Measurements from ENCODE around the gene UPF2.

UPF2 gene

GRCh38 chr10:11962176-11962575 lies 80.4 kb downstream of the UPF2 start:
- DNase-seq (ENCODE audit: low read depth), result no peak
- TF ChIP-seq CTCF (conservative IDR thresholded peaks at IDR 0.05; ENCODE audit: control insufficient read depth, insufficient read depth, low read depth, low read length), result no peak
- no peak overlapping the region for H3K4me3 ChIP-seq (ENCODE audit: control insufficient read depth, low read depth, low read length)

GRCh38 chr10:11961771-11962170 lies 80.8 kb downstream of the UPF2 start:
- no peak for TF ChIP-seq CTCF (conservative IDR thresholded peaks at IDR 0.05; ENCODE audit: control insufficient read depth, insufficient read depth, low read depth, low read length)
- DNase-seq (ENCODE audit: low read depth), result no peak
- no peak overlapping the region for H3K4me3 ChIP-seq (ENCODE audit: control insufficient read depth, low read depth, low read length)

- TF ChIP-seq CTCF (conservative IDR thresholded peaks at IDR 0.05; ENCODE audit: control insufficient read depth, insufficient read depth, low read depth, low read length), result no peak
- H3K4me3 ChIP-seq (ENCODE audit: control insufficient read depth, low read depth, low read length), result no peak overlapping the region
- DNase-seq (ENCODE audit: low read depth), result no peak
These were observed 82.6 kb downstream of the UPF2 start for GRCh38 chr10:11959966-11960365.

GRCh38 chr10:11958956-11959355 lies 83.7 kb downstream of the UPF2 start:
- DNase-seq (ENCODE audit: low read depth), result no peak
- no peak for TF ChIP-seq CTCF (conservative IDR thresholded peaks at IDR 0.05; ENCODE audit: control insufficient read depth, insufficient read depth, low read depth, low read length)
- no peak overlapping the region for H3K4me3 ChIP-seq (ENCODE audit: control insufficient read depth, low read depth, low read length)

- TF ChIP-seq CTCF (conservative IDR thresholded peaks at IDR 0.05; ENCODE audit: control insufficient read depth, insufficient read depth, low read depth, low read length), result no peak
- H3K4me3 ChIP-seq (ENCODE audit: control insufficient read depth, low read depth, low read length), result no peak overlapping the region
- DNase-seq (ENCODE audit: low read depth), result no peak
These were observed 90.9 kb downstream of the UPF2 start for GRCh38 chr10:11951695-11952094.

- no peak for TF ChIP-seq CTCF (conservative IDR thresholded peaks at IDR 0.05; ENCODE audit: control insufficient read depth, insufficient read depth, low read depth, low read length)
- H3K4me3 ChIP-seq (ENCODE audit: control insufficient read depth, low read depth, low read length), result no peak overlapping the region
- no peak for DNase-seq (ENCODE audit: low read depth)
These were observed 92.1 kb downstream of the UPF2 start for GRCh38 chr10:11950325-11951018.

- no peak overlapping the region for H3K4me3 ChIP-seq (ENCODE audit: control insufficient read depth, low read depth, low read length)
- TF ChIP-seq CTCF (conservative IDR thresholded peaks at IDR 0.05; ENCODE audit: control insufficient read depth, insufficient read depth, low read depth, low read length), result no peak
- DNase-seq (ENCODE audit: low read depth), result no peak
These were observed 93.5 kb downstream of the UPF2 start for GRCh38 chr10:11949152-11949551.
